Measurements from ENCODE around the gene ZBTB22.
"Not testable (repeated sequence)": the region's sequence is repeated elsewhere in the genome, so short reads cannot be mapped to it uniquely, and the experiment has no call there.

The ZBTB22 gene

GRCh38 chr6:33317669-33318425 is at the start of gene ZBTB22:
Gene ZBTB22 (minus strand): TSS chr6:33317744. CDS start chr6:33316916, 828 bp downstream.
- DNase-seq (ENCODE audit: low spot score): peak; percentile 100

- no peak for DNase-seq (ENCODE audit: low spot score)
Observed at GRCh38 chr6:33367009-33367714, 49.6 kb upstream of the ZBTB22 start.

GRCh38 chr6:33365206-33365971 is 47.8 kb upstream of the ZBTB22 start:
- not testable (repeated sequence) for DNase-seq (ENCODE audit: low spot score)

GRCh38 chr6:33364475-33365205 is 47.1 kb upstream of the ZBTB22 start:
- DNase-seq (ENCODE audit: low spot score): peak; percentile 44

- DNase-seq (ENCODE audit: low spot score): not testable (repeated sequence)
Observed at GRCh38 chr6:33363486-33363885, 45.9 kb upstream of the ZBTB22 start.

- no peak for DNase-seq (ENCODE audit: low spot score)
Observed at GRCh38 chr6:33359331-33359730, 41.8 kb upstream of the ZBTB22 start.

- not testable (repeated sequence) for DNase-seq (ENCODE audit: low spot score)
Observed at GRCh38 chr6:33357160-33357871, 39.8 kb upstream of the ZBTB22 start.

GRCh38 chr6:33356295-33356694 is 38.8 kb upstream of the ZBTB22 start:
- DNase-seq (ENCODE audit: low spot score): no peak

- DNase-seq (ENCODE audit: low spot score): not testable (repeated sequence)
Observed at GRCh38 chr6:33355860-33356259, 38.3 kb upstream of the ZBTB22 start.

- no peak for DNase-seq (ENCODE audit: low spot score)
Observed at GRCh38 chr6:33347816-33348215, 30.3 kb upstream of the ZBTB22 start.

- not testable (repeated sequence) for DNase-seq (ENCODE audit: low spot score)
Observed at GRCh38 chr6:33346972-33347371, 29.4 kb upstream of the ZBTB22 start.

- DNase-seq (ENCODE audit: low spot score): peak; percentile 88
Observed at GRCh38 chr6:33344701-33345697, 27.5 kb upstream of the ZBTB22 start.

- DNase-seq (ENCODE audit: low spot score): no peak
Observed at GRCh38 chr6:33343953-33344611, 26.5 kb upstream of the ZBTB22 start.

GRCh38 chr6:33343606-33343952 is 26.0 kb upstream of the ZBTB22 start:
- DNase-seq (ENCODE audit: low spot score): not testable (repeated sequence)

GRCh38 chr6:33339193-33339592 is 21.6 kb upstream of the ZBTB22 start:
- DNase-seq (ENCODE audit: low spot score): no peak

- no peak for DNase-seq (ENCODE audit: low spot score)
Observed at GRCh38 chr6:33336495-33336894, 19.0 kb upstream of the ZBTB22 start.

- no peak for DNase-seq (ENCODE audit: low spot score)
Observed at GRCh38 chr6:33335916-33336315, 18.4 kb upstream of the ZBTB22 start.

- DNase-seq (ENCODE audit: low spot score): no peak
Observed at GRCh38 chr6:33333666-33334065, 16.1 kb upstream of the ZBTB22 start.

- DNase-seq (ENCODE audit: low spot score): no peak
Observed at GRCh38 chr6:33330736-33331135, 13.2 kb upstream of the ZBTB22 start.

GRCh38 chr6:33329058-33329457 is 11.5 kb upstream of the ZBTB22 start:
- DNase-seq (ENCODE audit: low spot score): no peak

Measured in cerebellar cortex (tissue), 1 donor.